EL (cell line): ENCODE measurements around the gene SPTSSA.
A peak's percentile ranks its signal among the peaks of the same experiment; 100 is the strongest.
"Not testable (repeated sequence)": the region's sequence is repeated elsewhere in the genome, so short reads cannot be mapped to it uniquely, and the experiment has no call there.

ENCODE experiments used
- DNase-seq: peaks from one replicate; pipeline ENCODE4 v3.0.0-alpha.2; 2016

Gene SPTSSA, protein sequence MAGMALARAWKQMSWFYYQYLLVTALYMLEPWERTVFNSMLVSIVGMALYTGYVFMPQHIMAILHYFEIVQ

DNA sequence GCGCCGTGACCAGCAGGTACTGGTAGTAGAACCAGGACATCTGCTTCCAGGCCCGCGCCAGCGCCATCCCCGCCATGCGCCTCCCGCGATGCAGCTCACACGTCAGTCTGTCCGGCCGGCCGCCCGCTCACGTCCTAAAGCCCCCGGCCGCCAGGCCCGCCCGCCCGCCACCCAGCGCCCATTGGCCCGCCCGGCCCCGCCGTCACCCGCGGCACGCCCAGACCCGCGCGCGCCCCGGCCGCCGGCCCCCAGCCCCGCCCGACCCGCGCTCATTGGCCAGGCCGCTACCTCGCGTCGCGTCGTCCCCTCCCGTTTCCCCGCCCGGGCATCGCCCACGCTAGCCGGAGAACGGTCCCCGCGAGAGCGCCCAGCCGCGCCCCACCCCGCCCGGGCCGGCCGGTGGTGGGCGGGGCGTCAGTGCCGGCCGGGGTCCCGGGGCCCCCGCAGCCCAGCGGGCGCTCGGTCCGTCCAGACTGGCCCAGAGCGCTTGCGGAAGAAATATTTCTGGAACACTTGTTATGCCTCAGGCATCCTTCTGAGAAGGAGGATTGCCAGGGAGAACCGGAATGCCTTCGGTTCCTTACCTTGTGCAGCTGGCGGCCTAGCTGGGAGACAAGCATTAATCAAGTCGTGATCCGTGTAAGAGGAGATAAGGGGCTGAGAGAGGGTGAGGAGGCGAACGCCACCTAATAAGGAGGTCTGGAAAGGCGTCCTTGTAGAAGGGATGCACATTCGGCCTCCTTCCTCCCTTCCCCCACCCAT, at the start of gene SPTSSA:
Gene SPTSSA (minus strand): TSS at position 109 of the 762 bp plus-strand sequence. CDS start 33 bp downstream, at position 76.
- peak; percentile 92 for DNase-seq

DNA sequence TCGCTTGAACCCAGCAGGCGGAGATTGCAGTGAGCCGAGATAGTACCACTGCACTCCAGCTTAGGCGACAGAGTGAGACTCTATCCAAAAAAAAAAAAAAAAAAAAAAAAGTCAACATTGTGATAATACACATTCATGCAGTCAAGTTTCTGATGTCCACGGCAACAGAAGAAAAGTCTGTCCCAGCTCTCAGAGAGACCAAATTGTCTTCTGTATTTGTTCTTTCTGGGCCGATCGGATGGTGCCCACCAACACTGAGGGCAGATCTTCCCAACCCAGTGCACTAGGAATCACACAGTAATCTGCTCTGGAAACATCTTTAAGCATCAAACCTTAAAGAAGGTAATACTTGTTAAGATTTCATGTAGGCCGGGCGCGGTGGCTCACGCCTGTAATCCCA, 45.8 kb upstream of the SPTSSA start:
- DNase-seq, result no peak

DNA sequence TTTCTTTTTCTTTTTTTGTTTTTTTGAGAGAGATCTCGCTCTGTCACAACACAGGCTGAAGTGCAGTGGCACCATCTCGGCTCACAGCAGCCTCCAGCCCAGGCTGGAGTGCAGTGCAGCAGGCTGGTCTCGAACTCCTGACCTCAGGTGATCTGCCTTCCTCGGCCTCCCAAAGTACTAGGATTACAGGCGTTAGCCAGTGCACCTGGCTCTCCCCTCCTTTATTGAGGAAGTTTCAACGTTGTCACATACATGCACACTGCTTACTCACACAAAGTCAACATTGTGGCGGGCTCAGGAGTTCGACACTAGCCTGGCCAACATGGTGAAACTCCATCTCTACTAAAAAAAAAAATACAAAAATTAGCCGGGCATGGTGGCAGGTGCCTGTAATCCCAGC, 45.4 kb upstream of the SPTSSA start:
- DNase-seq, result no peak

DNA sequence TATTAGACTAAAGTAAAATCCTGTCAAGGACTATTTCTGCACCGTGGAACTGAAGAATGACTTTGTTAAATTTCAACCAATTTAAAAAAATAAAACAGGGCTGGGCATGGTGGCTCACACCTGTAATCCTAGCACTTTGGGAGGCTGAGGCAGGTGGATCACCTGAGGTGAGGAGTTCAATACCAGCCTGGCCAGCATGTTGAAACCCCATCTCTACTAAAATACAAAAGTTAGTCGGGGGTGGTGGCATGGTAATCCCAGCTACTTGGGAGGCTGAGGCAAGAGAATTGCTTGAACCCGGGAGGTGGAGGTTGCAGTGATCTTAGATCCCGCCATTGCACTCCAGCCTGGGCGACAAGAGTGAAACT, 43.1 kb upstream of the SPTSSA start:
- not testable (repeated sequence) for DNase-seq

DNA sequence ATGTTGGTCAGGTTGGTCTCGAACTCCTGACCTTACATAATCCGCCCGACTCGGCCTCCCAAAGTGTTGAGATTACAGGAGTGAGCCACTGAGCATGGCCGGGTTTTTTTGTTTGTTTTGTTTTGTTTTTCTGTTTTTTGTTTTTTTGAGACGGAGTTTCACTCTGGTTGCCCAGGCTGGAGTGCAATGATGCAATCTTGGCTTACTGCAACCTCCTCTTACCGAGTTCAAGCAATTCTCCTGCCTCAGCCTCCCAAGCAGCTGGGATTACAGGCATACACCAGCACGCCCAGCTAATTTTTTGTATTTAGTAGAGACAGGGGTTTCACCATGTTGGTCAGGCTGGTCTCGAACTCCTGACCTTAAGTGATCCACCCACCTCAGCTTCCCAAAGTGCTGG, 42.0 kb upstream of the SPTSSA start:
- not testable (repeated sequence) for DNase-seq

DNA sequence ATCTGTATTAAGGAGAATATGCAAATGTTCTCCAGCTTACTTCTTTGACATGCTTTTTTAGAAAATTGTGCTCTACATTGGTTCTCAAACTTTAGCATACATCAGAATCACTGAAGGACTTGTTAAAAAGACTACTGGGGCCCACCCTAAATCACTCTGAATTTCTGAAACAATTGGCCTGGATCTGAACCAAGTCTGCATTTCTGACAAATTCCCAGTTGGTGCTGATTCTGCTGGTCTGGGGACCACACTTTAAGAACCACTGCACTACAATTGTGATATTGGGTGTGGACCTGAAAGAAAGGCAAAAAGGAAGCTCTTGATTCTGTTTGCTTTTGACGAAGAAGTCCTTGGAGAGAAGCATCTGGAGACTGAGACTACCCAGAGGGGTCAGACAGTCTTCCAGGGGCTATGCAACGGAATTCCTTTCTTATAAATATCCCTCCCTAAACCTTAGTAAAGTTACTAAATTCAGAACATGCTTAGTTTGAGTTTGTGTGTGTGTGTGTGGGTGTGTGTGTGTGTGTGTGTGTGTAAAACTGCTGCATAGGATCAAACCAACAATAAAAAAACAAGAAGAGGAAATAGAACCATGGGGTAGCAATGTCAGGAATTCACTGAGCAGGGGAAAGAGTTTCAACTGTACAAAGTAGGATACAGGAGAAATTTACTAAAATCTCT, 40.6 kb upstream of the SPTSSA start:
- peak; percentile 33 for DNase-seq

DNA sequence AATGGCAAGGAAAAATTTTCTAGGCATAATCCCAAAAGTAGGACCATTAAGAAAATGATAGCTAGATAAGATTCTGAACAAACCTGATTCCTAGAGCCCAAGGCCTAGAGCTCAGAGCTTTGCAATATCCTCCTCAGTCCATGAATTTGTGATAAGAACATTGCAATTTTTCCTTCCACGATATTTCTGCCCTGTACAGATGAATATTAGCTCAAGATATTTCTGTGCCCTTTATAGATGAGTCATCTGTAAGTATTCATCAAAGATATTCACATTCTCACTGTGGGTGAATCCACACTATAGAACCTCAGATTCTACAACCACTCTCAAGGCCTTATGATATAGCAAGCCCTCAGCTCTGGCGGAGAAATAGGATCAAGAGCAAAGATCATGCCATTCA, 40.0 kb upstream of the SPTSSA start:
- DNase-seq, result peak; percentile 36

DNA sequence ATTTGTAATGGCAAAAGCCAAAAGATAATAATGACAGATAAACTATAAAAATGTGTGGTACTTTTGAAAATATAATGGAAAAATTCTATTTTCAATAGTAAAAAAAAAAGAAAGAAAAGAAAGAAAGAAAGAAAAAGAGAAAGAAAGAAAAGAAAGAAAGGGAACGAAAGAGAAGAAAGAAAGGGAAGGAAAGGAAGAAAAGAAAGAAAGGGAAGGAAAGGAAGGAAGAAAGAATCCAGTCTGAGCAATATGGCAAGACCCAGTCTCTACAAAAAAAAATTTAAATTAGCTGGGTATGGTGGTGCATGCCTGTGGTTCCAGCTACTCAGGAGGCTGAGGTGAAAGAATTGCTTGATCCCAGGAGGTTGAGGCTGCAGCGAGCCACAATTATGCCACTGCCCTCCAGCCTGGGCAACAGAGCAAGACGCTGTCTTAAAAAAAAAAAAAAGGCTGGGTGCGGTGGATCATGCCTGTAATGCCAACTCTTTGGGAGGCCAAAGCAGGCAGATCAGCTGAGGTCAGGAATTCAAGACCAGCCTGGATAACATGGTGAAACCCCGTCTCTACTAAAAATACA, 39.1 kb upstream of the SPTSSA start:
- no peak for DNase-seq

DNA sequence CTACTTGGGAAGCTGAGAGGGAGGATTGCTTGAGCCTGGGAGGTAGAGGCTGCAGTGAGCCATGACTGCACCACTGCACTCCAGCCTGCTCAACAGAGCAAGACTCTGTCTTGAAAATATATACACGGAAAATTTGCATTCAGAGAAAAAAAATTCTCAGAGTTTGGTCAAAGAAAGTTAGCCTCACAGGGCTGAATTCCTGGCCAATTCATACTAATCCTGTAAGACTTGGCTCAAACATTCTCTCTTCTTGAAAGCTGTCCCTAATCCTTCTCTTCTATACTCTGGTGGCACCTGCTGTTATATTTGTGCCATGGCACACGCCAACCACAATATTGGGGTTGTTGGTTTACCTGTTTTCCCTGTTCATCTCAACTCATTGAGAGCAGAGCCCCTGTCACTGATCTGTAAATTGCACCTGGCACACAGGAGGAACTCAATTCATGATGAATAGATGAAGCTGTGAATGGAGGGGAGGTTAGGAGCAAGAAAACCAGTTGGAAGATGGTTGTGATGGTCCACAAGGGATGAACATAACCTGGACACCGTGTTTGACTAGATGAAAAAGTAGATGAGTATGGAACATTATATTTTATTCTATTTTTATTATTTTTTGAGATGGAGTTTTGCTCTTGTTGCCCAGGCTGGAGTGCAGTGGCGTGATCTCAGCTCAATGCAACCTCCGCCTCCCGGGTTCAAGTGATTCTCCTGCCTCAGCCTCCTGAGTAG, 36.8 kb upstream of the SPTSSA start:
- DNase-seq, result peak; percentile 23

DNA sequence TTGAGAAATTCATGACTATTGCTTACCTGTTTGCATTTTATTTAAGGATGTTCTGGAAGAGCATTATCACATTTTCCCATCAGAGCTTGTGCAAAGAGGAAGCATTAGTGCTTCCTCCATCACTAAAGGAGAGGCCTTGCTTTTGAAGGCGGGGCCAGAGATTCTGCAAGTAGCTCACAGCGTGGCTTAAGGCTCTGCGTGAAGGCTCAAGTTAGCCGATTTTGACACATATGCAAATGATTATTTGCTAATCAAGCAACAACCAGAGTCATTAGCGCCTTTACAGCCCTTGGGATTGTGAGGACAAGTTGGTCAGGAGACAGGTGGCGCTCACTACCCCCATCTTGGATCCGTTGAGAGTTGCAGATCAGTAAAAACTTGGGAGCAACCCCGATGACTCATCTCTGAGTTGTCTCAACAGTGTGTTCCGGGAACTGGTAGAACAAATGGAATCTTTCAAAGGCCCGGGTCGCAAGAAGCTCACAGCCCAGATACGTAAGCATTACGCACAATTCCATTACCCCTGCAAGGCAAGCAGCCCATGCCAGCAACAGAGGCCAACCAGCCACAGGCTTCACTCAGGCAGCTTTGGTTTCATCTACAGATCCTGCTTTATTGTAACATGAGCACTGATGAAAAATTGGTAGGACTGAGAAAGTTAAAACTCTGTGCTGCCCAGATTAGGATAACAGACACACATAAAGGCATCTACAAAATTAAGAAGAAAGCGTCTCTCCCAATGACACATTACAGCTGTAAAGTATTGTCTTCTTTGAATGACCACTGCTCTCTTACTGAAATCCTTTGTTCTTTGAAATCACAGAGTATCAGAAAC, 34.9 kb upstream of the SPTSSA start:
- DNase-seq, result peak; percentile 98

DNA sequence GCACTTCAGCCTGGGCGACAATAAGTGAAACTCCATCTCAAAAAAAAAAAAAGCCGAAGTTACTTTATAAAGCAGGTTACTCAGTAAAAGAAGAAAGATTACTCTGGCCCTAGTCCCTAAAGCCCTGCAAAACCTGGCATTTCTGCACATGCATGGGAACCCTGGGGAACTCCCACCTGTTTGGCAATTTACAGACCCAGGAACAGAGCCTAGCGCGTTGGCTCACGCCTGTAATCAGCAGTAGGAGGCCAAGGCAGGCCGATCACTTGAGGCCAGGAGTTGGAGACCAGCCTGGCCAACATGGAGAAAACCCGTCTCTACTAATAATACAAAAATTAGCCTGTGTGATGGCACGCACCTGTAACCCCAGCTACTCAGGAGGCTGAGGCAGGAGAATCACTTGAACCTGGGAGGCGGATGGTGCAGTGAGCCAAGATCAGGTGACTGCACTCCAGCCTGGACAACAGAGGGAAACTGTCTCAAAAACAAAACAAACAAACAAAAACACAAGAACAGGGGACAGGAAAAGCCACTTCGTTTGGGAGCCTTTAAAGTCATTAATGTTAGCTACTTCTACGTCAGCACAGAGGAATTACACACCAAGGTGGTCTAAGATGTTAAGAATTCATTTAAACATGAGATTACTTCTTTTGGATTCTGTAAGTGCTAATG, 34.1 kb upstream of the SPTSSA start:
- DNase-seq, result no peak

DNA sequence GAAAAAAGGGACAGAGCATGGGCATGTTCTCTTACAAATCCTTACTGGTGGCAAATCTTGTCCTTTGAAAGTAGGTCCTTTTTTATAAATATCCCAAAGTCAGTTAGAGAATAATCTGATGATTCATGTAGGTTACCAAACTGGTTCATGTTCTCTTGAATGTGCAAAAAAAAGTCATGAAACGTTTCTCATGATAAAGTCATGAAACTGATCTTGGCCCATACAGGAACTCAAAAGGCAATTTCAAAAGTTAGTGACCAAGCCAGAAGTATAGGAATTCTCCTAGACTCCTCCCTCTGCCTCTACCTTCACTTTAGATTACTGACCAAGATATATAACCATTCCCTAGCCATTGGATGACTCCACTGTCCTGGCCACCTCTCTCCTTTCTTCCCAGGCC, 27.3 kb upstream of the SPTSSA start:
- DNase-seq, result no peak

DNA sequence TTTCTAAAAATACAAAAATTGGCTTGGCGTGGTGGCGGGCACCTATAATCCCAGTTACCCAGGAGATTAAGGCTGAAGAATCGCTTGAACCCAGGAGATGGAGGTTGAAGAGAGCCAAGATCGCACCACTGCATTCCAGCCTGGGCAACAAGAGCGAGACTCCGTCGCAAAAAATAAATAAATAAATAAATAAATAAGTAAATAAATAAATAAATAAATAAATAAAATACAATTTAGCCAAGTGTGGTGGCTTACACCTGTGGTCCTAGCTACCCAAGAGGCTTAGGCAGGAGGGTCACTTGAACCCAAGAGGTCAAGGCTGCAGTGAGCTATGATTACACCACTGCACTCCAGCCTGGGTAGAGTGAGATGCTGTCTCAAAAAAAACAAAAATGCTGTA, 26.5 kb upstream of the SPTSSA start:
- no peak for DNase-seq

DNA sequence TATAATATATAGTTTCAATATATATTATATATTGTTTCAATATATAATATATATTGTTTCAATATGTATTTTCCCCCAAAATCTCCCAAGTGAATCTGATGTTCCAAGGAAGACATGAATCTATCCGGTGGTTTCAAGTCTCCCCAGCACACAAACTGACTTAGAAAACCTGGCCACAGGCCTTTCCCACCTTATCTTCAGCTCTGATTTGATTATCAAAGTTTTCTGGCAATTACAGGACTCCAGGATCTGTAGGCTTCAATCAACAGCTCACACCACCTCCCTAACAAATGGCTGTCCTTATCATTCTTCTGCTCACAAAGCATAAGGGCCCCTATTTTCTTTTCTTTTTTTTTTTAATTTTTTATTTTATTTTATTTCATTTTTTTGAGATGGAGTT, 22.7 kb upstream of the SPTSSA start:
- DNase-seq, result no peak

DNA sequence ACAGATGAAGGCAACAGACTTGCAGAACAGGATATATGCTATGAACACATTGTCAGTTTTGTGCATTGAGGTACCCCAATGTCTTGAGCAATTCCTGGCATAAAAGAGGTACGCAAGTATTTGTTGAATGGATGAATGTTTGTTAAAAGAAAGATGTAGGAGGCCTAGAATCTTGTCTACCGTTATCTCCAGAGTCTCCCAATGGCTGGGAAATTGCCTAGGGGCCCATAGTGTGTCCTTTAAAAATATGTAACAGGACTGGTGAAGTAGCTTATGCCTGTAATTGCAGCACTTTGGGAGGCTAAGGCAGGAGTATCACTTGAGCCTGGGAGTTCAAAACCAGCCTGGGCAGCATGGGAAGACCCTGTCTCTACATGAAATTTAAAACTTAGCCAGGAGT, 20.4 kb upstream of the SPTSSA start:
- DNase-seq, result no peak

DNA sequence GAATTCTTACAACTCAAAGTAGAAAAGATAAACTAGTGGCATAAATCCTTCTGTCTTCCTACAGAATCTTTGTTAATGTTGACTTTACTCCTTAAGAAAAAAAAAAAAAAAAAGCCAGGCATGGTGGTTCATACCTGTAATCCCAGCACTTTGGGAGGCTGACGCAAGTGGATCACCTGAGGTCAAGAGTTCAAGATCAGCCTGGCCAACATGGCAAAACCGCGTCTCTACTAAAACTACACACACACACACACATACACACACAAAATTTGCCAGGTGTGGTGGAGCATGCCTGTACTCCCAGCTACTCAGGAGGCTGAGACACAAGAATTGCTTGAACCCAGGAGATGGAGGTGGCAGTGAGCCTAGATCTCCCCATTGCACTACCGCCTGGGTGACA, 17.7 kb upstream of the SPTSSA start:
- no peak for DNase-seq

DNA sequence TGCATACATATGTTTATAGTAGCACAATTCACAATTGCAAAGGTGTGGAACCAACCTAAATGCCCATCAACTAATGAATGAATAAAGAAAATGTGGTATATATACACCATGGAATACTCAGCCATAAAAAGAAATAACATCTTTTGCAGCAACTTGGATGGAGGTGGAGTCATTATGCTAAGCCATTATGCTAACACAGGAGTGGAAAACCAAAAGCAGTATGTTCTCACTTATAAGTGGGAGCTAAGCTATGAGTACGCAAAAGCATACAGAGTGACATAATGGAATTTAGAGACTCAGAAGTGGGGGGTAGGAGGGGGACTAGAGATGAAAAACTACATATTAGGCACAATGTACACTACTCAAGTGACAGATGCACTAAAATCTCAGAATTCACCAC, 16.2 kb upstream of the SPTSSA start:
- no peak for DNase-seq

DNA sequence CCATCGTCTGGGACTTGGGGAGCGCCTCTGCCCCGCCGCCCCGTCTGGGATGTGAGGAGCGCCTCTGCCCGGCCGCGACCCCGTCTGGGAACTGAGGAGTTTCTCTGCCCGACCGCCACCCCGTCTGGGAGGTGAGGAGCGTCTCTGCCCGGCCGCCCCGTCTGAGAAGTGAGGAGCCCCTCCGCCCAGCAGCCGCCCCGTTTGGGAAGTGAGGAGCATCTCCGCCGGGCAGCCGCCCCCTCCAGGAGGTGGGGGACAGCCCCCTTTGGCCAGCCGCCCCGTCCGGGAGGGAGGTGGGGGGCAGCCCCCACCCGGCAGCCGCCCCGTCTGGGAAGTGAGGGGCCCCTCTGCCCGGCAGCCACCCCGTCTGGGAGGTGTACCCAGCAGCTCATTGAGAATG, 14.0 kb upstream of the SPTSSA start:
- not testable (repeated sequence) for DNase-seq

DNA sequence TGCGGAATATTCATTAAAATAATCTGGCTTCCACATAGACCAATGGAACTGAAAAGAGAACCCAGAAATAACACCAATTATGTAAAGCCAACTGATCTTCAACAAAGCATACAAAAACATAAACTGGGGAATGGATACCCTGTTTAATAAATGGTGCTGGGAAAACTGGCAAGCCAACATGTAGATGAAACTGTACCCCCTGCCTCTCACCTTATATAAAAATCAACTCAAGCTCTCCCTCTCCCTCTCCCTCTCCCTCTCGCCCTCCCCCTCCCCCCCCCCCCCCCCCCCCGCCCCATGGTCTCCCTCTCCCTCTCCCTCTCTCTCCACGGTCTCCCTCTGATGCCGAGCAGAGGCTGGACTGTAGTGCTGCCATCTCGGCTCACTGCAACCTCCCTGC, 13.1 kb upstream of the SPTSSA start:
- DNase-seq, result no peak

DNA sequence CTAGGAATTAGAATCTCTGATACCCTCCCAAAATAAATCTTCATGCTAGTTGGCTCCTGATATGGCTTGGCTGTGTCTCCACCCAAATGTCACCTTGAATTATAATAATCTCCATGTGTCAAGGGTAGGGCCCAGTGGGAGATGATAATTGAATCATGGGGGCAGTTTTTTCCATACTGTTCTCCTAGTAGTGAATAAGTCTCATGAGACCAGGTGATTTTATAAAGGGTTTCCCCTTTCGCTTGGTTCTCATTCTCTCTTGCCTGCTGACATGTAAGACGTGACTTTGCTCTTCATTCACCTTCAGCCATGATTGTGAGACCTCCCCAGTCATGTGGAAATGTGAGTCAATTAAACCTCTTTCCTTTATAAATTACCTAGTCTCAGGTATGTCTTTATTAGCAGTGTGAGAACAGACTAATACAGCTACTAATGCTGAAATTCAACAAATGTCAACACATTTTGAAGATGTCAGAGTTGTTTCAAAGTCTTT, 12.2 kb upstream of the SPTSSA start:
- no peak for DNase-seq

DNA sequence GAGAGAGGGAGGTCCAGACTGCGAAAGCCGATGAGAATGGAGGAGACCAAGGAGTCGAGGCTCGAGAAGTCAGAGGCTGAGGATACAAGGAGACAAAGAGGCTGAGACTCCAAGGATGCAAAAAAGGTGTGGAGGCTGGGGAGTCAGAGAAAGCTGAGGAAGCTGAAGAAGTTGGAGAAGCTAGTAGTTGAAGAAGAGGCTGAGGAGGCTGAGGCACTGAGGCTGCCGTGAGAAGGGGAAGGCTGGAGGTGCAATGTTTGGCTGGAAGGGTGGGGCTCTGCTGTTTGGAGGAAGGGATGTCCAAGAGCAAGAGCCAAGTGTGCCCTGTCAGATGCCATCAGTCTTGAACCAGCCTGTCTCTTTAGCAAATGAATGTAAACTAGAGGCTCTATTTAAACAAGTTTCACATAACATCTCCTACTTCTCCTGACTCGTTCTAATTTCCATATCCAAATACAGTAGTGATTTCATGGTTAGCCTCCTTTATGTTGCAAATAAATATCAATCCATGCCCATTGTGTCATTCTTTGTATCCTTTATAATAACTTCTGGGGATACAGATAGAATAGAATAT, 10.8 kb upstream of the SPTSSA start:
- DNase-seq, result no peak
